Erythroblast (primary cell): ENCODE results near the gene SEC11C.

Experiments used
- GATA1 ChIP-seq: IDR thresholded peaks from 2 replicates; pipeline ENCODE4 v1.6.1; 2011; ENCODE audit warnings: low read depth, mild to moderate bottlenecking, control low read depth, low read length, moderate library complexity
- POLR2A ChIP-seq: IDR thresholded peaks from 2 replicates; pipeline ENCODE4 v1.6.1; 2011; ENCODE audit warnings: mild to moderate bottlenecking, low read length

DNA sequence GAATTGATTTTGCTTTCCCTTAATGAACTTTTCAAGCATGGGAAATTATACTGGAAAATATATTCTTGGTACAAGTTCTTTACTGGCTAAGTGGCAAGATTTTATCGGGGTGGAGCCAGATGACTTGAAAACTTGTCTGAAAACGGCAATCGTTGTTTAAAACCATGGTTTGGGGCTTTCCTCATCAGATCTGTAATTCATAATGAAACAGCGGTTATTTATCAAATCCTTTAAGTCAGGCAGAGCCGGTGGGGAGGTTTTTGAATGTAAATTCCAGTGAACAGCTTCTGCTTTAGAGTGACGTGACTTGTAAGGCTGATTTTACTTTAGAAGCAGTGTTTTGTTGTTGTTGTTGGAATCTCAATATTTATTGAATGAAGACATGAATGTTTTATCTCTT, 2.6 kb downstream of the SEC11C start:
- TF ChIP-seq POLR2A (no peak), GATA1 (no peak)
